Psoas muscle (tissue), 8 donors: ENCODE results near the gene TANC1. TPM values are rescaled to one million over a fixed set of nuclear protein-coding genes. Genes with fewer than 3 reads are reported as not detected.

ENCODE experiments used
- ATAC-seq, 4 donors: fragments of 200-7000 bp; cut with Tn5 transposase; one replicate each; pipeline ENCODE4 v1.9.1; 2020; ENCODE audit warnings: moderate library complexity in 3 of 4, mild to moderate bottlenecking in 2 of 4
- DNase-seq, 2 donors: peaks; one replicate each; pipeline ENCODE4 v3.0.0-alpha.2; 2020
- H3K27ac ChIP-seq: fragments of 200-600 bp; one replicate; pipeline ENCODE4 v1.8.0; 2022
- H3K27me3 ChIP-seq, 3 donors: fragments of 200-600 bp in 1 of 3; one replicate each; pipeline versions ENCODE4 v1.6.1 to v1.8.0; 2013 to 2022; ENCODE audit warnings: low read length in 2 of 3, mild to moderate bottlenecking in 2 of 3, moderate library complexity in 1 of 3; ENCODE audit not compliant: insufficient read depth in 3 of 3
- H3K36me3 ChIP-seq, 2 donors: fragments of 200-600 bp in 1 of 2; one replicate each; pipeline versions ENCODE4 v1.6.1 to v1.8.0; 2013 to 2022; ENCODE audit warnings: low read depth in 1 of 2, mild to moderate bottlenecking in 1 of 2, moderate library complexity in 1 of 2; ENCODE audit not compliant: insufficient read depth in 1 of 2
- H3K4me1 ChIP-seq: fragments of 200-600 bp; one replicate; pipeline ENCODE4 v1.8.0; 2022
- H3K4me3 ChIP-seq: fragments of 200-600 bp; one replicate; pipeline ENCODE4 v1.8.0; 2022; ENCODE audit warnings: mild to moderate bottlenecking
- H3K9me3 ChIP-seq: fragments of 200-600 bp; one replicate; pipeline ENCODE4 v1.8.0; 2022
- WGBS, 3 donors: extraction: QIAGEN DNeasy Blood & Tissue Kit; methylation state at CpG; one replicate each; pipeline versions ENCODE4 v1.1.6 to v1.1.7; 2013; 5-methylcytosine and 5-hydroxymethylcytosine counted together
- intact Hi-C, 2 donors: fragments of 100-400 bp; cut with DNase I; formaldehyde crosslinking; loops; one replicate each; pipeline versions ENCODE4 v1.11.0 to v1.14.2; 2022
- polyA plus RNA-seq, 3 donors: library from polyadenylated mRNA; stranded (reverse); fragments of 200-250 nt; gene quantifications; one replicate each; pipeline ENCODE4 v1.2.3, GENCODE V29; 2013
- total RNA-seq, 4 donors: library from RNA; stranded (reverse); fragmentation: NEBNext Ultra II Directional in 2 of 4; extraction: Animal tissue kit (Norgen Biotek cat#: 25700) in 2 of 4; gene quantifications; one replicate each; pipeline versions ENCODE4 v1.2.1 to v1.2.4, GENCODE V29; 2021 to 2023
- TF ChIP-seq, protein P1 (sequence below): fragments of 200-600 bp; IDR thresholded peaks from one replicate; pipeline ENCODE4 v1.8.0; 2022; ENCODE audit warnings: antibody characterized with exemption
- donor health status: healthy with polysubstance abuse.
- donor health status: DM: no; HTN: no; CAD: no; lungs with moderate emphysema.
- donor health status: Bipolar disorder and iron deficiency.
- donor health status: healthy.
- donor health status: DM: yes; HTN: yes; CAD: no.
- donor health status: DM: no; HTN: no; CAD: no.
- donor health status: DM: no; HTN: no; CAD: no.
- donor health status: DM: yes; HTN: yes; CAD: no.

TANC1 gene
- total and polyA plus RNA-seq, 7 donors: 1.9 to 7.5 (median 3.2) TPM

- Histone ChIP-seq H3K4me3 (no peak overlapping the region), H3K9me3 (no peaks in the 10 kb centered on the region), H3K4me1 (peaks cover 10% of the 10 kb centered on the region), H3K27ac (no peak overlapping the region), H3K36me3 (peaks cover 0 to 33% of the 10 kb centered on the region in 2 donors), H3K27me3 (no peaks in the 10 kb centered on the region)
- TF ChIP-seq, protein P1, sequence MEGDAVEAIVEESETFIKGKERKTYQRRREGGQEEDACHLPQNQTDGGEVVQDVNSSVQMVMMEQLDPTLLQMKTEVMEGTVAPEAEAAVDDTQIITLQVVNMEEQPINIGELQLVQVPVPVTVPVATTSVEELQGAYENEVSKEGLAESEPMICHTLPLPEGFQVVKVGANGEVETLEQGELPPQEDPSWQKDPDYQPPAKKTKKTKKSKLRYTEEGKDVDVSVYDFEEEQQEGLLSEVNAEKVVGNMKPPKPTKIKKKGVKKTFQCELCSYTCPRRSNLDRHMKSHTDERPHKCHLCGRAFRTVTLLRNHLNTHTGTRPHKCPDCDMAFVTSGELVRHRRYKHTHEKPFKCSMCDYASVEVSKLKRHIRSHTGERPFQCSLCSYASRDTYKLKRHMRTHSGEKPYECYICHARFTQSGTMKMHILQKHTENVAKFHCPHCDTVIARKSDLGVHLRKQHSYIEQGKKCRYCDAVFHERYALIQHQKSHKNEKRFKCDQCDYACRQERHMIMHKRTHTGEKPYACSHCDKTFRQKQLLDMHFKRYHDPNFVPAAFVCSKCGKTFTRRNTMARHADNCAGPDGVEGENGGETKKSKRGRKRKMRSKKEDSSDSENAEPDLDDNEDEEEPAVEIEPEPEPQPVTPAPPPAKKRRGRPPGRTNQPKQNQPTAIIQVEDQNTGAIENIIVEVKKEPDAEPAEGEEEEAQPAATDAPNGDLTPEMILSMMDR: no peak
- DNase-seq: no peak
- WGBS, 3 donors: 94 to 98% (median 95%) methylated on average over 4 of the region's 4 CpGs
- no peak for ATAC-seq
- intact Hi-C loops: loop anchor here in 1 of 2 donors (5.0 kb wide), 1 partner anchor 34 kb away; the partner anchor contains the start of gene WDSUB1
Measured at GRCh38 chr2:159252905-159253304, 284.5 kb downstream of the TANC1 start.

DNA sequence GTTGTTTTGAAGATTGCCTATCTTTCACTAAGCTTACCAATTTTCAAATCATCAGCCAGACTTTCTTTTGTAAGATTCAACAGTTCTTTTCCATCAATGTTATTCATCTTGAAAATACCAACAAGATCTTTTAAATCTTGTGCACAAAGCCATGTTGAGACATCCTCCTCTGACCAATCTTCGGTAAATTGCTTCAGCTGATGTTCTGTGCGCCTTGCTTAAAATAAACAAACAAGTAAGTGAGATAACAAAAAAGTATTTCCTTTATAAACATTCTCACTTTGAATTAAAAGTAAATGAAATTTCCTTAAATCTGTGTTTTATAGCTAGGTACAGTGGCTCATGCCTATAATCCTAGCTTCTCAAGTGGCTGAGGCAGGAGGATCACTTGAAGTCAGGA, 287.7 kb downstream of the TANC1 start:
- H3K4me1 ChIP-seq: no peaks in the 10 kb centered on the region
- H3K4me3 ChIP-seq: no peak overlapping the region
- H3K36me3 ChIP-seq: peaks cover 0 to 37% of the 10 kb centered on the region in 2 donors
- TF ChIP-seq, protein P1: no peak
- no peaks in the 10 kb centered on the region for H3K9me3 ChIP-seq
- H3K27ac ChIP-seq: no peak overlapping the region
- WGBS, 3 donors: 40 to 74% (median 69%) methylated on average over 2 of the region's 2 CpGs
- DNase-seq: no peak
- H3K27me3 ChIP-seq: no peaks in the 10 kb centered on the region
- no peak for ATAC-seq
- intact Hi-C loops: no loop called here

DNA sequence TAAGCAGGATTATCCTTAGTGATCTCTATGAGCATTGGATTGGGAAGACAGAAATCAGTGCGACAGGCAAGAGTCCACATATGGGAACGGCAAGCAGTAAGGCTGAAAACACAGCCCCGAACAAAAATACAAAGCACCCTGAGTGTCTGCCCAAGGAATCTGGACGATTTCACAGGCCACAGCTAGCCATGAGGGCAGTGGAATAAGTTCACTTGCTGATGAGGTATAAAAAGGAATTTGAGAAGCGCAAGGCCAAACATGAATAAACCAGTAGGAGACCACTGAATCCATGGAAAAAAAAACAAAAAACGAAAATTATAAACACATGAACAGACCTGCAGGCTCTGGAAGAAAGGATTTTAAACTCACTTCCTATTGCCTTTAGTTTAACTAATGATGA, 293.8 kb downstream of the TANC1 start:
- Histone ChIP-seq H3K27me3 (no peaks in the 10 kb centered on the region), H3K4me3 (no peak overlapping the region), H3K36me3 (peaks cover 0 to 9% of the 10 kb centered on the region in 2 donors), H3K9me3 (no peaks in the 10 kb centered on the region), H3K4me1 (no peaks in the 10 kb centered on the region), H3K27ac (no peak overlapping the region)
- TF ChIP-seq, protein P1: no peak
- intact Hi-C loops: no loop called here
- ATAC-seq (no peak), DNase-seq (no peak)
- 75 to 88% (median 76%) methylated on average over 6 of the region's 6 CpGs for WGBS, 3 donors

GRCh38 chr2:159262904-159263303, 294.5 kb downstream of the TANC1 start:
- Histone ChIP-seq H3K4me3 (no peak overlapping the region), H3K36me3 (peaks cover 0 to 4% of the 10 kb centered on the region in 2 donors), H3K27me3 (no peaks in the 10 kb centered on the region), H3K9me3 (no peaks in the 10 kb centered on the region), H3K4me1 (no peaks in the 10 kb centered on the region), H3K27ac (no peak overlapping the region)
- 80 to 91% (median 88%) methylated on average over 5 of the region's 5 CpGs for WGBS, 3 donors
- TF ChIP-seq, protein P1: no peak
- no peak for DNase-seq
- ATAC-seq: no peak
- intact Hi-C loops: no loop called here

DNA sequence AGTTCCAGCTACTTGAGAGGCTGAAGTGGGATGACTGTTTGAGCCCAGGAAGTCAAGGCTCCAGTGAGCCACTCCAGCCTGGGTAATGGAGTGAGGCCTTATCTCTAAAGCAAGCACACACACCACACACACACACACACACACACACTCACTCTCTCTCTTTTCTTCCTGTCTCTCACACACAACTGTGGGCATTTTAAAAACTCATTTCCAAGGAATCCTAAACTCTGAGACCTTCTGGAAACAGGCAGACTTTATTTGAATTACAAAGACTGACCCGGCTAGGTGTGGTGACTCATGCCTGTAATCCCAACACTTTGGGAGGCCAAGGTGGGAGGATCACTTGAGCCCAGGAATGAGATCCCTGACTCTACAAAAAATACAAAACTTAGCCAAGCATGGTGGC, 296.7 kb downstream of the TANC1 start:
- no peak overlapping the region for H3K4me3 ChIP-seq
- intact Hi-C loops: no loop called here
- WGBS, 3 donors: 73 to 90% (median 85%) methylated on average over 1 of the region's 1 CpG
- H3K27ac ChIP-seq: no peak overlapping the region
- ATAC-seq (no peak), DNase-seq (no peak)
- TF ChIP-seq, protein P1: no peak
- no peaks in the 10 kb centered on the region for H3K9me3 ChIP-seq
- H3K4me1 ChIP-seq: no peaks in the 10 kb centered on the region
- no peaks in the 10 kb centered on the region for H3K27me3 ChIP-seq
- no peaks in the 10 kb centered on the region for H3K36me3 ChIP-seq
